Middle frontal gyrus (tissue), 1 donor: Measurements from ENCODE around the gene AFP.

ENCODE experiments used
- DNase-seq: peaks from one replicate; pipeline ENCODE4 v3.0.0-alpha.2; 2015; ENCODE audit warnings: low spot score; ENCODE audit errors: extremely low spot score

The AFP gene

GRCh38 chr4:73458184-73459047 lies 22.4 kb downstream of the AFP start:
- DNase-seq, result no peak

DNA sequence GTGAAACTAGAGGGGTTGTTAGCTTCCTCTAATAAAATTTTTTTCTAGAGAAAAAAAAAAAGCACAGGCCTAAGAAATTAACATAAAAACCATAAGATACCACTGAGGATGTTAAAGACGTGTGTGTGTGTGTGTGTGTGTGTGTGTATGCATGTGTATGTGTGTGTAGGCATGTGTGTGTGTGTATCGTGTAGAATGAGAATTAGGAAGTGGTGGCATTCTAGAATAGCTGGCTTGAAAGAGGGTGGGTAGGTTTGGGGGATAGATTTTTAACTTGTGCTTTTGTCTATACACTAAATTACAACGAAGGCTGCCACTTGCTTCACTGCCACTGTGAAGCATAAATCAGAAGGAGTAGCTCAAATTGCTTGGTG lies 23.0 kb downstream of the AFP start:
- no peak for DNase-seq

DNA sequence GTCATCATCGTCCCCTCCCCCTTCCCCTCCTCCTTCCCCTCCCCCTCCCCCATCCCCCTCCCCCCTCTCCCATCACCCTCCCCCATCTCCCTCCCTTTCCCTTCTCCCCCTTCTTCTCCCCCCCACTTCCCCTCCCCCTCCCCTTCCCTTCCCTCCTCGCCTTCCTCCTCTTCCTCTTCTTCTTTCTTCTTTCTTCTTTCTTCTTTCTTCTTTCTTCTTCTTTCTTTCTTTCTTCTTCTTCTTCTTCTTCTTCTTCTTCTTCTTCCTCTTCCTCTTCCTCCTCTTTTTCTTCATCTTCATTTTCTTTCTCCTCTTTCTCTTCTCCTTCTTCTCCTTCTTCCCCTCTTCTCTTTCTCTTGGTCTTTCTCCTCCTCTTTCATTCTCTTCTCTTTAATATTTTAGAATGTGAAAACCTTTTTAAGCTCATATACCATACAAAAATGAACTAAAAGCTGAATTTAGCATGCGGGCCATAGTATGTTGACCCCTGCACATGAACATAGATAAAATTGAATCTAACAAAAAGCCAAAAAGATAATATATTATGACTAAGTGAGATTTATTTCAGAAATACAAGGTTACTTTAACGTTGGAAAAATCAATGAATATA lies 25.0 kb downstream of the AFP start:
- no peak for DNase-seq

- no peak for DNase-seq
Measured at GRCh38 chr4:73468170-73468569, 32.1 kb downstream of the AFP start.

- no peak for DNase-seq
Measured at GRCh38 chr4:73470728-73471127, 34.7 kb downstream of the AFP start.

DNA sequence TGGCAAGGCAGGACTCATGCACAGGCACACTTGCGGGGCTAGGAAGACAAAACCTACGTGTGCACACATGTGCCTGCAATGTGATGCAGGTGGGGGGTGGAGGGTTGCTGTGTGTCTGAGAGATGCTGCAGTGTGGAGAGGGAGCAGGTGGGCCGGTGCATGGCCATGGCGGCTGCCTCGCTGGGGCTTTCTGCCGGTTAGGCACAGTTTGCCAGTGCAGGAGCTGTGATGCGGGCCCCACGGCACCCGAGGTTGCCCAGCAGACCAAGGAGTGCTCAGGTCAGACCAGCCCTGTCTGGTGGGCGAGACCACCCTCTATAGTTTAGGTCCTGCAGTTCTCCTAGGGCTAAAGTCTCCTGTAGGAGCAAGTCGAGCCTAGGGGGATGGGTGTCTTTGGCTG lies 41.2 kb downstream of the AFP start:
- DNase-seq, result no peak

GRCh38 chr4:73479323-73479722 lies 43.3 kb downstream of the AFP start:
- DNase-seq, result no peak

GRCh38 chr4:73481358-73481757 lies 45.3 kb downstream of the AFP start, which contains the start of gene AFM:
AFM (plus strand) TSS chr4:73481745; CDS start chr4:73481776, 31 bp downstream.
- no peak for DNase-seq

DNA sequence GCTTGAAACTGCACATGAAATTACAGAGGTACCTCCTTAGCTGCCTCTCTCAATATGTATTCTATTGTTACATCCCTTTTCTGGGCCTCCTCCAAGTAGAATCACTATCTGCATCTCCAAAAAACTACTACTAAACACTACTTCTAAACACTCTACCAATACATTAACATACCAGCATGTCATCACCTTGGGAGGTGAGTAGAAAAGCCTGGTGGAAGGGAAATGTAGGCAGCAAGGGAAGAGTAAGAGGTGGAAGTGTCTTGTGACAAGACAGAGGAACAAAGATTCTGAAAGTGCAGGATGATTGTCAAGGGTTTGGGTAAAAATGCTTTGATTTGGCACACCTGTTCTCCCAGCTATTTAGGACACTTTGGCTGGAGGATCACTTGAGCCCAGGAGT lies 49.1 kb downstream of the AFP start:
- no peak for DNase-seq

DNA sequence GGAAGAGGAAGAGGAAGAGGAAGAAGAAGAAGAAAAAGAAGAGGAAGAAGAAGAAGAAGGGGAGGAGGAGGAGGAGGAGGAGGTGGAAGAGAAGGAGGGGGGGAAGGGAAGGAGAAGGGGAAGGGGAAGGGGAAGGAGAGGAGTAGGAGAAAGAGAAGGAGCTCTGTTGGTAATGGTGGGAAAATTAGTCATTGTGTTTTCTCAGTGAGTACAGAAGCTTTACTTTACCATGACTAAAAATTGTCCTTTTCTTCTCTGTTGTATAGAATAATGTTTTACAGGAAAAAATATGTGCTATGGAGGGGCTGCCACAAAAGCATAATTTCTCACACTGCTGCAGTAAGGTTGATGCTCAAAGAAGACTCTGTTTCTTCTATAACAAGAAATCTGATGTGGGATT lies 49.6 kb downstream of the AFP start:
- no peak for DNase-seq

GRCh38 chr4:73486497-73486896 lies 50.5 kb downstream of the AFP start:
- DNase-seq, result no peak

- no peak for DNase-seq
Measured at GRCh38 chr4:73487233-73487632, 51.2 kb downstream of the AFP start.

- no peak for DNase-seq
Measured at GRCh38 chr4:73499996-73500765, 64.2 kb downstream of the AFP start.

GRCh38 chr4:73501664-73502265 lies 65.7 kb downstream of the AFP start:
- no peak for DNase-seq

DNA sequence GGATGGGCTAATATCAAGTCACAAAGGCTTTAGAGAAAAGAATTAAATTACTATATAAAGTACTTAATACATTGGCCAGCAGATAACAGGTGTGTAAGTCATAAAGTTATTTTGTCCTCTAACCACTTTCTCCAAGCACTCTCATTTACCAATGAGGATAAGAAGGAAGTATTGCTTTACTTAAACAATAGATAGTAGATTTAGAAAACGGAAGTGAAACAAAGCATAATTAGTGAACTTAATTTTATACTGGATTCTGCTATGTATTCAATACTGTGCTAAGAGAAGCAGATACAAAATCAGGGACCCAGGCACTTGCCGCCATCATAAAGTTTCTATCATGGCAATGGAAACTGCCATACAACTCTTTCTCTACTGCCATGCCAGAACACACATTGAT lies 69.5 kb downstream of the AFP start:
- no peak for DNase-seq
